Testis (tissue), 2 donors: Measurements from ENCODE around the gene KANK2.

ENCODE experiments used
- POLR2A ChIP-seq: fragments of 450-650 bp; IDR thresholded peaks from one replicate; pipeline ENCODE4 v1.6.1; 2017; ENCODE audit warnings: antibody characterized with exemption, mild to moderate bottlenecking, moderate library complexity
- TF ChIP-seq, protein P1 (sequence below), 3 experiments: fragments of 450-650 bp in 2 of 3; fragments of 200-600 bp in 1 of 3; sonication (generic) in 1 of 3; IDR thresholded peaks; one replicate each; pipeline ENCODE4 v1.5.1; 2016 to 2019; ENCODE audit warnings: antibody characterized with exemption in 3 of 3, mild to moderate bottlenecking in 2 of 3, moderate library complexity in 1 of 3

DNA sequence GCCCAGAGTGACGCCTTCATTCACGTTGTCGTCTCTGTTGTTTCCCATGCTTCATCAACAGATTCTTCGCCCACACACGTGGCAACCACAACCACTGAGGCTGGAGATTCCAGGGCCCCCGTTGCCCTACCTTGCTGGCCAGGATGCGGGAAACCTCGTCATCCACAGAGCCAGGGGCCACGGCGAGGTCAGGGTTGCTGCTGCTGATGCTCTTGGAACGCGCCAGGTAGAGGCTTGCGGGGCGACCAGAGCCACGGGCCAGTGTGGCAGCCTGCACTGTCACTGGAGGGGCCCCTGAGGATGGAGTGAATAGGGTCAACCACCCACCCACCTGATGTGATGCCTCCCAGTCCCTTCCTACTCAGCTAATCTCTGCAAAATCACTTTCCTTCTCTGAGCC is 35.7 kb upstream of the KANK2 start:
- TF ChIP-seq POLR2A, result no peak
- TF ChIP-seq, protein P1, sequence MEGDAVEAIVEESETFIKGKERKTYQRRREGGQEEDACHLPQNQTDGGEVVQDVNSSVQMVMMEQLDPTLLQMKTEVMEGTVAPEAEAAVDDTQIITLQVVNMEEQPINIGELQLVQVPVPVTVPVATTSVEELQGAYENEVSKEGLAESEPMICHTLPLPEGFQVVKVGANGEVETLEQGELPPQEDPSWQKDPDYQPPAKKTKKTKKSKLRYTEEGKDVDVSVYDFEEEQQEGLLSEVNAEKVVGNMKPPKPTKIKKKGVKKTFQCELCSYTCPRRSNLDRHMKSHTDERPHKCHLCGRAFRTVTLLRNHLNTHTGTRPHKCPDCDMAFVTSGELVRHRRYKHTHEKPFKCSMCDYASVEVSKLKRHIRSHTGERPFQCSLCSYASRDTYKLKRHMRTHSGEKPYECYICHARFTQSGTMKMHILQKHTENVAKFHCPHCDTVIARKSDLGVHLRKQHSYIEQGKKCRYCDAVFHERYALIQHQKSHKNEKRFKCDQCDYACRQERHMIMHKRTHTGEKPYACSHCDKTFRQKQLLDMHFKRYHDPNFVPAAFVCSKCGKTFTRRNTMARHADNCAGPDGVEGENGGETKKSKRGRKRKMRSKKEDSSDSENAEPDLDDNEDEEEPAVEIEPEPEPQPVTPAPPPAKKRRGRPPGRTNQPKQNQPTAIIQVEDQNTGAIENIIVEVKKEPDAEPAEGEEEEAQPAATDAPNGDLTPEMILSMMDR (IDR thresholded peaks at IDR 0.05), result no peak
